HepG2 (cell line): Measurements from ENCODE around the gene LHX3. TPM values are rescaled to one million over a fixed set of nuclear protein-coding genes. Genes with fewer than 3 reads are reported as not detected.

Experiments
- AKNA ChIP-seq: sonication (generic); formaldehyde crosslinking; IDR thresholded peaks from 2 replicates; pipeline ENCODE4 v1.4.0; 2020; ENCODE audit warnings: missing genetic modification reagents, borderline replicate concordance
- ARNT ChIP-seq: fragments of 450-650 bp; IDR thresholded peaks from 2 replicates; pipeline ENCODE4 v1.6.1; 2017
- E2F1 ChIP-seq: sonication (generic); formaldehyde crosslinking; IDR thresholded peaks from 2 replicates; pipeline ENCODE4 v1.5.0; 2020; ENCODE audit warnings: missing genetic modification reagents
- ELF1 ChIP-seq: sonication (generic); formaldehyde crosslinking; IDR thresholded peaks from 2 replicates; pipeline ENCODE4 v1.4.0; 2020; ENCODE audit warnings: missing genetic modification reagents
- GMEB1 ChIP-seq: sonication (generic); formaldehyde crosslinking; IDR thresholded peaks from 2 replicates; pipeline ENCODE4 v1.5.1; 2020; ENCODE audit warnings: missing genetic modification reagents, mild to moderate bottlenecking, borderline replicate concordance
- KDM6A ChIP-seq: IDR thresholded peaks from 2 replicates; pipeline ENCODE4 v1.6.1; 2016; ENCODE audit warnings: low read depth
- MAFK ChIP-seq, 2 experiments: IDR thresholded peaks in 1 of 2; conservative IDR thresholded peaks in 1 of 2; 2 replicates each; pipeline ENCODE4 v1.6.1; 2011; ENCODE audit warnings: improper control_type of control experiment in 2 of 2, low read length in 2 of 2
- MLX ChIP-seq: IDR thresholded peaks from 2 replicates; pipeline ENCODE4 v1.6.1; 2016
- PHF5A ChIP-seq: IDR thresholded peaks from one replicate; pipeline ENCODE4 v1.6.1; 2018; ENCODE audit warnings: low read depth, missing genetic modification reagents; ENCODE audit not compliant: unreplicated experiment
- RBFOX2 ChIP-seq: fragments of 200-400 bp; formaldehyde crosslinking; IDR thresholded peaks from 2 replicates; pipeline ENCODE4 v1.6.1; 2017; ENCODE audit warnings: low read depth, mild to moderate bottlenecking, low read length
- RNF2 ChIP-seq: fragments of 450-650 bp; conservative IDR thresholded peaks from 2 replicates; pipeline ENCODE4 v1.6.1; 2016; ENCODE audit warnings: low read depth
- SRF ChIP-seq: IDR thresholded peaks from 2 replicates; pipeline ENCODE4 v1.6.1; 2011; ENCODE audit warnings: mild to moderate bottlenecking, low read depth, low read length, moderate library complexity
- TBX2 ChIP-seq: sonication (generic); formaldehyde crosslinking; IDR thresholded peaks from 2 replicates; pipeline ENCODE4 v1.5.0; 2020; ENCODE audit warnings: missing genetic modification reagents, mild to moderate bottlenecking, borderline replicate concordance
- ZNF275 ChIP-seq: sonication (generic); formaldehyde crosslinking; IDR thresholded peaks from 2 replicates; pipeline ENCODE4 v1.8.0; 2022; ENCODE audit warnings: missing genetic modification reagents, mild to moderate bottlenecking, inconsistent platforms, borderline replicate concordance
- ZNF329 ChIP-seq: sonication (generic); formaldehyde crosslinking; IDR thresholded peaks from 2 replicates; pipeline ENCODE4 v1.9.0; 2021; ENCODE audit warnings: low read depth, mild to moderate bottlenecking, missing genetic modification reagents
- ZNF33A ChIP-seq: sonication (generic); formaldehyde crosslinking; IDR thresholded peaks from 2 replicates; pipeline ENCODE4 v1.5.1; 2020; ENCODE audit warnings: missing genetic modification reagents, mild to moderate bottlenecking, moderate library complexity, borderline replicate concordance
- ZNF589 ChIP-seq: sonication (generic); formaldehyde crosslinking; conservative IDR thresholded peaks from 2 replicates; pipeline ENCODE4 v1.8.0; 2022; ENCODE audit warnings: mild to moderate bottlenecking, moderate library complexity, missing genetic modification reagents
- ZNF674 ChIP-seq: sonication (generic); formaldehyde crosslinking; IDR thresholded peaks from 2 replicates; pipeline ENCODE4 v1.5.0; 2020; ENCODE audit warnings: low read depth, mild to moderate bottlenecking, missing genetic modification reagents
- ZNF703 ChIP-seq: sonication (generic); formaldehyde crosslinking; IDR thresholded peaks from 2 replicates; pipeline ENCODE4 v1.5.1; 2020; ENCODE audit warnings: missing genetic modification reagents, mild to moderate bottlenecking, moderate library complexity, borderline replicate concordance
- ZNF891 ChIP-seq: sonication (generic); formaldehyde crosslinking; IDR thresholded peaks from 2 replicates; pipeline ENCODE4 v1.5.0; 2020; ENCODE audit warnings: mild to moderate bottlenecking, missing genetic modification reagents
- polyA plus RNA-seq, 8 experiments: library from polyadenylated mRNA; depleted of rRNA in 3 of 8; stranded (reverse) in 7 of 8; unstranded in 1 of 8; fragments of >200 nt; fragmentation: Illumina TruSeq in 4 of 8; extraction: Trizol in 4 of 8; gene quantifications; 2 replicates each; pipeline versions ENCODE4 v1.2.1 to v1.2.3, GENCODE V29; 2011 to 2016; ENCODE audit warnings: low read depth in 4 of 8, missing spikeins in 1 of 8, mixed read lengths in 1 of 8; ENCODE audit not compliant: insufficient read depth in 1 of 8
- total RNA-seq, 5 experiments: library from RNA; depleted of rRNA; stranded (reverse); fragments of >200 nt; fragmentation: Illumina TruSeq; extraction: Trizol; gene quantifications; 2 replicates each; pipeline ENCODE4 v1.2.3, GENCODE V29; 2016; ENCODE audit warnings: low read depth in 1 of 5

The LHX3 gene
- total and polyA plus RNA-seq, 2 of the 13 experiments (the other 11 are each of a cell fraction or from before 2014, with no cell fraction given), result not detected

GRCh38 chr9:136171009-136171800 is 33.7 kb downstream of the LHX3 start (continued):
- TF ChIP-seq ZNF589 (CRISPR knock-in tag), result no peak
- TF ChIP-seq ELF1 (CRISPR knock-in tag), result no peak
- TF ChIP-seq MLX (CRISPR knock-in tag), result no peak
- no peak for TF ChIP-seq ZNF703 (CRISPR knock-in tag)
- no peak for TF ChIP-seq PHF5A (CRISPR knock-in tag)
- no peak for TF ChIP-seq RBFOX2
- TF ChIP-seq KDM6A (CRISPR knock-in tag), result no peak
- no peak for TF ChIP-seq MAFK (conservative IDR thresholded peaks at IDR 0.05 in 1 of 2, IDR thresholded peaks at IDR 0.05 in 1 of 2; ENCODE audit: low read length in 2 of 2)
- TF ChIP-seq ZNF275 (CRISPR knock-in tag), result no peak
- TF ChIP-seq ZNF891 (CRISPR knock-in tag), result no peak
- no peak for TF ChIP-seq AKNA (CRISPR knock-in tag)
- TF ChIP-seq ARNT, result no peak
- TF ChIP-seq ZNF33A (CRISPR knock-in tag), result no peak
- TF ChIP-seq SRF, result no peak
- TF ChIP-seq E2F1, result no peak
- TF ChIP-seq GMEB1 (CRISPR knock-in tag), result no peak
- TF ChIP-seq RNF2, result no peak
- TF ChIP-seq ZNF674 (CRISPR knock-in tag), result no peak
- no peak for TF ChIP-seq ZNF329 (CRISPR knock-in tag)
- TF ChIP-seq TBX2 (CRISPR knock-in tag), result no peak
